A549 (cell line): ENCODE data around the gene ZNF69.

Experiments
- BHLHE40 ChIP-seq: IDR thresholded peaks from 2 replicates; pipeline ENCODE4 v1.6.1; 2012; ENCODE audit warnings: low read depth, low read length, inconsistent platforms
- JUN ChIP-seq, 2 experiments: fragments of >200 bp; sonication (Bioruptor Twin); formaldehyde crosslinking; IDR thresholded peaks; 2 replicates in 1 of 2; 3 replicates in 1 of 2; pipeline ENCODE4 v1.6.1; 2016 to 2017
- JUNB ChIP-seq: fragments of >200 bp; sonication (Bioruptor Twin); formaldehyde crosslinking; IDR thresholded peaks from 2 replicates; pipeline ENCODE4 v1.6.1; 2016
- MAFK ChIP-seq: fragments of 450-650 bp; IDR thresholded peaks from 2 replicates; pipeline ENCODE4 v1.6.1; 2014; ENCODE audit not compliant: partially characterized antibody
- MYC ChIP-seq: IDR thresholded peaks from 2 replicates; pipeline ENCODE4 v1.6.1; 2012; ENCODE audit warnings: mild to moderate bottlenecking, inconsistent platforms, low read length, improper control_type of control experiment, borderline replicate concordance
- POLR2A ChIP-seq: IDR thresholded peaks from 2 replicates; pipeline ENCODE4 v1.6.1; 2012; ENCODE audit warnings: mild to moderate bottlenecking, low read length
- RAD21 ChIP-seq, 2 experiments: fragments of >200 bp in 1 of 2; sonication (Bioruptor Twin) in 1 of 2; formaldehyde crosslinking in 1 of 2; IDR thresholded peaks in 1 of 2; conservative IDR thresholded peaks in 1 of 2; 2 replicates in 1 of 2; 3 replicates in 1 of 2; pipeline ENCODE4 v1.6.1; 2012 to 2018; ENCODE audit warnings: inconsistent platforms in 1 of 2
- RCOR1 ChIP-seq: fragments of 150-350 bp; IDR thresholded peaks from 2 replicates; pipeline ENCODE4 v1.6.1; 2014; ENCODE audit warnings: antibody characterized with exemption, low read length, low read depth
- RNF2 ChIP-seq: fragments of 200-600 bp; sonication (generic); IDR thresholded peaks from 2 replicates; pipeline ENCODE4 v1.6.1; 2016; ENCODE audit warnings: low read depth, mild to moderate bottlenecking, antibody characterized with exemption, moderate library complexity, borderline replicate concordance
- ZNF302 ChIP-seq: fragments of 250-450 bp; sonication (Bioruptor Pico); IDR thresholded peaks from 2 replicates; pipeline ENCODE4 v1.9.0; 2021; ENCODE audit warnings: inconsistent platforms, mild to moderate bottlenecking, moderate library complexity
- TF ChIP-seq, protein P1 (sequence below): fragments of >200 bp; sonication (Bioruptor Twin); formaldehyde crosslinking; IDR thresholded peaks from 3 replicates; pipeline ENCODE4 v1.5.1; 2016

DNA sequence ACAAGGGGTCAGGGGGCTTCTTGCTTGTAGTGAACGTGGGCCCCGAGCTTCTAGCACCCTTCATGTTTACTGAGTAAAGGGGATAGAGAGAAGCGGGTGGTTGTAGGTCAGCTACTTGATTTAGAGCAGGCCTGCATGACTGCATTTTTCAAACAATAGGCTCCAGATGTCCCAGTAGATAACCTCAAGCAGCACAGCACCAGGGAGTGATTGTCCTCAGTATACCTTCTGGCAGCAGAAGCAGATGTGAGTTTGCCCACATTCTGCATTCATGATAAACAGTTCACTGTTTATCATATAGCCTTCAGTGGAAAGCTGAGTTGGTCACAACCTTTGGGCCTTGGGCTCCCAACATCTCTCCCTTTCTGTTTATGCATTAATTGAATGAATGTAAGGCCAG is 34.2 kb upstream of the ZNF69 start:
- TF ChIP-seq BHLHE40 (no peak), RCOR1 (no peak), RAD21 (conservative IDR thresholded peaks at IDR 0.05 in 1 of 2, IDR thresholded peaks at IDR 0.05 in 1 of 2) (no peak), ZNF302 (CRISPR knock-in tag) (no peak), RNF2 (no peak), JUNB (no peak), MAFK (no peak), JUN (IDR thresholded peaks at IDR 0.05) (no peak), MYC (no peak), POLR2A (no peak)
- TF ChIP-seq, protein P1, sequence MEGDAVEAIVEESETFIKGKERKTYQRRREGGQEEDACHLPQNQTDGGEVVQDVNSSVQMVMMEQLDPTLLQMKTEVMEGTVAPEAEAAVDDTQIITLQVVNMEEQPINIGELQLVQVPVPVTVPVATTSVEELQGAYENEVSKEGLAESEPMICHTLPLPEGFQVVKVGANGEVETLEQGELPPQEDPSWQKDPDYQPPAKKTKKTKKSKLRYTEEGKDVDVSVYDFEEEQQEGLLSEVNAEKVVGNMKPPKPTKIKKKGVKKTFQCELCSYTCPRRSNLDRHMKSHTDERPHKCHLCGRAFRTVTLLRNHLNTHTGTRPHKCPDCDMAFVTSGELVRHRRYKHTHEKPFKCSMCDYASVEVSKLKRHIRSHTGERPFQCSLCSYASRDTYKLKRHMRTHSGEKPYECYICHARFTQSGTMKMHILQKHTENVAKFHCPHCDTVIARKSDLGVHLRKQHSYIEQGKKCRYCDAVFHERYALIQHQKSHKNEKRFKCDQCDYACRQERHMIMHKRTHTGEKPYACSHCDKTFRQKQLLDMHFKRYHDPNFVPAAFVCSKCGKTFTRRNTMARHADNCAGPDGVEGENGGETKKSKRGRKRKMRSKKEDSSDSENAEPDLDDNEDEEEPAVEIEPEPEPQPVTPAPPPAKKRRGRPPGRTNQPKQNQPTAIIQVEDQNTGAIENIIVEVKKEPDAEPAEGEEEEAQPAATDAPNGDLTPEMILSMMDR: no peak
